ENCODE results near the gene TUSC2. TPM values are rescaled to one million over a fixed set of nuclear protein-coding genes. Genes with fewer than 3 reads are reported as not detected.

TUSC2 gene
- total and polyA plus RNA-seq, 2 of the 8 experiments (the other 6 are each of a cell fraction or from before 2014, with no cell fraction given) = 33.3 to 65.4 TPM

- TF ChIP-seq GTF2F1 (IDR thresholded peaks at IDR 0.05; ENCODE audit: borderline replicate concordance, low read depth, low read length) = no peak
Measured at GRCh38 chr3:50278880-50279224, 49.2 kb downstream of the TUSC2 start, which contains the start of gene LSMEM2 (continued).
